Hepatocyte (in vitro differentiated cells): ENCODE data around the gene STRA8.

ENCODE experiments used
- CTCF ChIP-seq: fragments of 200-600 bp; sonication (generic); IDR thresholded peaks from 2 replicates; pipeline ENCODE4 v1.5.1; 2016; ENCODE audit warnings: antibody characterized with exemption, mild to moderate bottlenecking; ENCODE audit not compliant: poor library complexity
- EZH2 ChIP-seq: fragments of 200-600 bp; sonication (generic); IDR thresholded peaks from 2 replicates; pipeline ENCODE4 v1.6.1; 2016; ENCODE audit warnings: antibody characterized with exemption, mild to moderate bottlenecking, borderline replicate concordance
- EZH2phosphoT487 ChIP-seq: fragments of 200-600 bp; sonication (generic); IDR thresholded peaks from one replicate; pipeline ENCODE4 v1.6.1; 2018; ENCODE audit warnings: antibody characterized with exemption, mild to moderate bottlenecking, low read depth, moderate library complexity; ENCODE audit not compliant: unreplicated experiment, severe bottlenecking

- TF ChIP-seq CTCF: no peak
- TF ChIP-seq EZH2phosphoT487: no peak
- TF ChIP-seq EZH2: no peak
Observed at GRCh38 chr7:135204341-135204749, 29.3 kb upstream of the STRA8 start.
